Myocyte (in vitro differentiated cells): ENCODE results near the gene ITGB8. TPM values are rescaled to one million over a fixed set of nuclear protein-coding genes. Genes with fewer than 3 reads are reported as not detected.
"Not testable (repeated sequence)": the region's sequence is repeated elsewhere in the genome, so short reads cannot be mapped to it uniquely, and the experiment has no call there.

ENCODE experiments used
- DNase-seq: peaks from one replicate; pipeline ENCODE4 v3.0.0-alpha.2; 2012; ENCODE audit warnings: low read depth
- polyA plus RNA-seq: library from polyadenylated mRNA; unstranded; fragments of >200 nt; gene quantifications from one replicate; pipeline ENCODE4 v1.2.1, GENCODE V29; 2012; ENCODE audit warnings: missing spikeins
- total RNA-seq: library from RNA; depleted of rRNA; stranded (reverse); fragments of >200 nt; gene quantifications from 2 replicates; pipeline ENCODE4 v1.2.3, GENCODE V29; 2014

The ITGB8 gene
- total RNA-seq: 19.7 and 23.6 TPM in 2 replicates
- polyA plus RNA-seq: 3.3 TPM

DNA sequence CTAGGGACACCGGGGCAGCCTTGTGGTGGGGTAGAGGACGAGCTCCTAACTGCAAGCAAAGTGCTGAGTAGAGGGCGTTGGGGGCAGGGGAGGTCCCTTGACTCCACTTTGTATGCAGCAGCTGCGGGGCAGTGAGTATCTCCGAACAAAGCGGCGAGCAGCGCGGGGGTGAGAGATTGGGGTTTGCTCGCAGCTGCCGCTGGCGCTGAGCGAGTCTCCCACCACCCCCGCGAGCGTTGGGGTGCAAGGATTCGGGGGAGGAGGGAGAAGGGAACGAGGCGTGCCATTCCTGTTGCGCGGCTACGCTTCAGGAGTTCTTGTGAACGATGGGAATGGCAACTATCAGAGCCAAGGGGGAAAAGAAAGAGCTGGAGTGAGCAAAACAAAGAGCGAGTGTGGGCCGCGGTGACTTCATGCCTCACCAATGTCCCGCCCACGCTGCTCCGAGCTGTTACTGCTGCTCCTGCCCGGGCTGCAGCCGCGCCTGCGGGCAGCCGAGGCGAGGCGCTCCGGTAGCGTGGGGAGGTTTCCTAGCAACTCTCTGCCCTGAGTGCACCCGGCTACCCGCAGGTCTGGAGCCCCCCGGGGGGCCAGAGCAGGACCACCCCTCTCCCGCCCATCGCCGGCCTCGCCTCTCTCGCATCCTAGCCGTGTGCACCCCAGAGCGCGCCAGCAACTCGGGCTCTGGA lies at the start of gene ITGB8:
Gene ITGB8 (plus strand): TSS at position 662 of the 689 bp plus-strand sequence. CDS start 907 bp downstream, outside the sequence.
- DNase-seq: peak; percentile 95

DNA sequence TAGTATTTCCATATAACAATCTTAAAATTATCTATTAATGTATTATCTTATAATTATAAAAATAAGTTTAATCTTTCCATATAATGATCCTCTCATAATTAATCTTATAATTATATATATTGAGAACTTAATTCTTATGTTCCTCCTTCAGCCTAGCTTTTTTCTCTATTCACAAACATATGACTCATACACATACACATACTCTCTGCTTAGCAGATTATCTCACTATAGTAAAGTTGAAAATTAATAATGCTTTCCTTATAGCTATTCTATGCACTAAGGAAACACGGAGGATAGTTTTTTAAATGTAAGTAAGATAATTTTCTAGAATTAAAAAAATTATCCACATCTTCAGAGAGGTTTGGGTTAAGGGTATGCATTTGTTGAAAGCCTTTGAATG lies 47.7 kb upstream of the ITGB8 start:
- DNase-seq: no peak

DNA sequence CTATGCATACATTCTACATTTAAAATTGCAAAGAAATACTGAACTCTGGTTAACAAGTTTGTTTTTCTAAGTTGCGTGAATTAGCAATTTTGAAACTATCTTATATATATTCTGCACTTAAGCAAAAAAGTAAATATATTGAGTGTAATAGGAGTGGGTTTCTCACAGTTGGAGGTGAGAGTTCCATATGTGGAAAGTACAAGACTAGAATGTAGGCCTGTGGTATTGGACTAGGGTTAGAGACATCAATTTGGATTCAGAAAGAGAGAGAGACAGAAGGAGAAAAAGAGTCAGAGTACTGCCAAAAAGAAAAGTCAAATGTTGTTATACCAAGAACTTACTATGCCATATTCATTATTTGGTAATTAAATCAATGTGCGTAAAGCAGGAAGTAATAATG lies 47.3 kb upstream of the ITGB8 start:
- no peak for DNase-seq

DNA sequence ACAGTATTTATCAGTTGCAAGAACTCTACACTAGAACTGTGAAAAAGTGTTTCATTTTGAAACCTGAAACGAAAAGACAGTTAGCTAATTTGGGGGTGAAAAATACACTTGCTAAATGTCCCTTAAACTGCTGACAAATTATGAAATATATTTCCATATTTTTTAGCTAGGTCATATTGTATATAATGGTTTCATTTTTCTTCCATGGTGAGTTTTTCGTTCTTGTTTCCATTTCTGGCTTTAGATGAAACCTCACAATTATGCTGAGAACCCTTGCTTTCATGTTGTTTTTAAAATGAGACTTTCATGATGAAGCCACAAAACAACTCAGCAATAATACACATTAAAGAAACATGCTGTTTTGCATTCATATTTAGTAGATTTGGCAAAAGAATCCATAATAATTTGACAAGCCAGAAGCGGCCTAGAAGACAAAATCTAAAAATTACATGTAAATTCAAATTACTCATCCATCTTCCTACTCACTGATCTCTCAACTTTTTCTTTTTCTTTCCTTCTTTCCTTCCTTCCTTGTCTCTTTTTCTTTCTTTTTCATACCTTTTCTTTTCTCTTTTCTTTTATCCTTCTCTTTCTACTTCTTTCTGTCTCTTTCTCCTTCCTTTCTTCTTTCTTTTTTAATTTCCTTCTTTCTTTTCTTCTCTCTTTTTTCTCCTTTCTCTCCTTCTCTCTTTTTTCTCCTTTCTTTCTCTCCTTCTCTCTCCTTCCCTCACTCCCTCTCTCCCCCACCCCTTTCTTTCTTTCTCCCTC lies 46.5 kb upstream of the ITGB8 start:
- DNase-seq: no peak

DNA sequence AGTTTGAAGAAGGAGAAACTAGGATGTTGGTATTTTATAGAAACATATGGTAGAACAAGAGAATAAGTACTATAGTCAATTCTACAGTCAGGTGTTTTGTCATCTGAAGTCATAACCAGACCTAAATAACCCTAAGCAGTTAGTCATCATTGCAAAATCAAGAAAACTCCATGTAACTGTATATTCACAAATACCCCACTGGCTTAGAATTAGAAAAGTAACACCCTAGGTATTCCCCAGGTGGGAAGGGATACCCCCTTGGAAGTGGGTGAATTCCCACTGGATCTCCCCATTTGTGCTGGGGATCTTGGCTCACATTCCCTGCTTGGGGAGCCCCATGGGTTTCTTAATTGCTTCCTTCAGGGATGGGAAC lies 45.9 kb upstream of the ITGB8 start:
- no peak for DNase-seq

DNA sequence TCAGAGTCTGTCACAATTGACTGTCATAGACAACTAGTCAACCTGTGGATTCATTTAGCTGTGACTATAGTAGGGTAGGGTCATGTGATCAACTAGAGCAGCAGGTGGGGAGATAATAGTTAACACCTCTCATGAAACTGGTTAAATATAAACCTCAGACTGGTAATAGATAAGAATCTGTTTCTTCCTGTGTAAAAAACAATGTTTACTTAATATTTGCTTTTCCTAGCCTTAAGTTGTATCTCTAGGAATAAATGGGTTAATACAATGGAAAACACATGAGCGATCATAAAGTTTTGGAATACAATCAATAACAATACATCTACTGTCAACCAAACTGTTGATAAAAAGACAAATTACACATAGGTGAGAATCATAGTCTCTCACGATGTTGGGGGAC lies 43.4 kb upstream of the ITGB8 start:
- no peak for DNase-seq

DNA sequence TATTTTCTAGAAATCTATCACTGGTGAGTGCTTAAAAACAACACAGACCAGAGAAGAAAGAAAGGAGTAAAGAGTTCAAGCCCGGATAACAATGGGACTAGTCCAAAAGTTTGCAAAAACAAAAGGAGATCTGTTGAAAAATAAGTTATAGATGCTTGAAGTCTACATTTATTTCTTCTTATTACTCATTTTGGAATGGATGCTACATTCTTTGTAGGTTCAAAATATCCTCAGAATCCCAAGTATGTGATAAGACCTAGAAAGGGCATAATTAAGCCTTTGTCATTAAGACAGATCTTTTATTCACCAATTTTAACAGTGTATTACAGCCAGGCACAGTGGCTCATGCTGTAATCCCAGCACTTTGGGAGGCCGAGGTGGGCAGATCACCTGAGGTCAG lies 42.7 kb upstream of the ITGB8 start:
- no peak for DNase-seq

DNA sequence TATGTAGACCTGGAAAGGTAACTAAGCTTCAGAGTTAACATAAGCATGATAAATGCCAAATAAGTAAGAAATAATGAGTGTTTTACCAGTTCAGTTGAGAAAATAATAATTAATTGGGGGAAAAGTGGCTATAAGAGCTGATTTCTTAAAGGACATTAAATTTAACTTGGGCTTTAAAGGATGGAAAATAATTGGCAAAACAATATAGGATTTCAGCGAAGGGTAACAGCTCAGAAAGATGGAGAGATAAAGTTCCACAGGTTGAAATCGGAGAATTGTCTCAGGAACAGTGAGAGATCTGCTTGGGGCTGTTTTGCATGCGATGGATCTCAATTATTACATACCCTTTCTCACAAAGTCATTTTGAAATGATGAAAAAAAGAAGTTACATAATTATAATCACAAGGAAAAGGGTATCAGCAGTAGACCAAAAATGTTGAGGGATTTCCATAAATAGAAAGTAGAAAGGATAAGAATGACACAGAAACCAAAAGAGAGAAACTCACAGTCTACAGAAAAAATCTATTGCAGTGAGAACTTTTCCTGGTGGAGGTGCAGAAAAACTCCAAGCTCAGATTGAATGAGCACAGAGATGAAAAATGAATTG lies 40.1 kb upstream of the ITGB8 start:
- DNase-seq: no peak

DNA sequence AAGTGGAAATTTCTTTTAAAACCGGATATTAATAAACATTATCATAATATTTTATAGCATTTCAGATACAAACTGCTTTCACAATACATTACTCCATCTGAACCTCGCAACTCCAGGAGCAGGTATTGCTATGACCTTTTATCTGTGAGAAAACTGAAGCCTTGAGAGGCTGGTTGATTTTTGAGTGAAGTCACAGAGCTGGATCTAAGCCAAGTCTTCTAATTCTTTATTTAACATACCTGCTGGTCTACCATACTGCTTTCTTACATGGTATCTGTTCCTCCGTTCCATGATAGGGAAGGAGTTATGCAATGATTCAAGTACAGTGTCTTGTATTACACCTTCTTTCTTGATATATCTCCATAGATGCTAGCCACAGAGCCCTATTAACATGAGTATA lies 37.4 kb upstream of the ITGB8 start:
- no peak for DNase-seq

DNA sequence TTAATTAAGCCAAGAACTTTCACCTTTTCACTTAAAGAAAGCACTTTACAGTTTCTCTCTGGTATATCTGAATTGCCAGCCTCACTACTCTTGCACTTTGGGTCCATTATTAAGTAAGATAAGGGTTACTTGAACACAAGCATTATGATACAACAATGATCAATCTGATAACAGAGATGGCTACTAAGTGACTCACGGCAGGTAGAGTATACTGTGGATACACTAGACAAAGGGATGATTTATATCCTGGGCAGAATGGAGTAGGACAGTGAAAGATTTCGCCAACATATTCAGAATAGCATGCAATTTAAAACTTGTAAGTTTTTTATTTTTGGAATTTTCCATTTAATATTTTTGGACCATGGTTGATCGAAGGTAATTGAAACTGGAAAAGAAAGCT lies 34.3 kb upstream of the ITGB8 start:
- no peak for DNase-seq

DNA sequence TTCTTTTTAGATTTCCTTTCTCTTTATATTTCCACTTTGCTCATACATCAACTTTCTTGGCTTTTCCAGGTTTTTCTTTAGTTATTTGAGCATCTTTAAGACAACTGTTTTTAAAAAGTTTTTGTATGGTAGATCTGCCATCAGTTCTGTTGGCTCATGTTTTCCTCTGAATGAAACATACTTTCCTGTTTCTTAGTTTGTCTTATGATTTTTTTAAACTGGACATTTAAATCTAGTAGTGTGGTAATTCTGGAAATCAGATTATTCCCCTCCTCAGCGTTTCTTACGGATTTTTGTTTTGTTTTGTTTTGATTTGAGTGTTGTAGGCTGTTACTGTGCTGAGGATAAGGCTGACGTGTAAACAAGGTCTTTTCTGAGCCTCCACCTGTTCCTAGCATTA lies 33.8 kb upstream of the ITGB8 start:
- no peak for DNase-seq

DNA sequence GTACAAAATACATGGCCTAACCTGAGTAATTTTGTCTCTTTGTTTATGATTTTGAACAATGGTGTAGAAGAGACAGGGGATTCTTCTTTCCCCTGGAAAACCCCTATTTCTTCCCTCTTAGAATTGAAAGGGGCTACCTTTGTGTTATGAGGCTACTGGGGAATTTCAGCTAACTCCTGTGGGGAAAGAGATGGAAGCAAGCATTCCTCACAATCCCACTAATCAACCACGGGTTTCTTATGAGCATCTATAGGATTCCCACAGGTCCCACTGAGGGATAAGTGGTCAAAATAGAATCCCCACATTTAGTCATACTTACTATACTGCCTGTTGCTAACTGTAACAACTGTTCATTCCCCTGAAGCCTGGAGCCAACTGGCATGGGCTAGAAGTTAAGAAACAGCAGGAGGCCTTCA lies 32.2 kb upstream of the ITGB8 start:
- DNase-seq: peak; percentile 92

DNA sequence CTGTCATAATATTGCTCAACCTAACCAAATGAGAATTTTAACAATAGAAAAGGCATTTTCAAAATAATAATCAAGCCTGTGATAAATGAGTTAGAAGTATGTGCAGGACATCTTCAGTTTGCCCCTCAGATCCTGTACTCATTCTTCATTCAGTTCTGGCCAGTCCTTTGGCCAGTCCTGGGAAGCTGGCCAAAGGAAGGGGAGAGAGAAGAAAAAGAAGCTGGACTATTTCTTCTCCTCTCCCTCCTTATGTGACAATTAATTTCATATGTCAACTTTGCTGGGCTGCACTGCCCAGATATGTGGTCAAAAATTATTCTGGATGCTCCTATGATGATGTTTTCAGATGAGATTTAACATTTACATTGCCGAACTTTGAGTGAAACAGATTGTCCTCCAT lies 31.6 kb upstream of the ITGB8 start:
- peak; percentile 71 for DNase-seq

DNA sequence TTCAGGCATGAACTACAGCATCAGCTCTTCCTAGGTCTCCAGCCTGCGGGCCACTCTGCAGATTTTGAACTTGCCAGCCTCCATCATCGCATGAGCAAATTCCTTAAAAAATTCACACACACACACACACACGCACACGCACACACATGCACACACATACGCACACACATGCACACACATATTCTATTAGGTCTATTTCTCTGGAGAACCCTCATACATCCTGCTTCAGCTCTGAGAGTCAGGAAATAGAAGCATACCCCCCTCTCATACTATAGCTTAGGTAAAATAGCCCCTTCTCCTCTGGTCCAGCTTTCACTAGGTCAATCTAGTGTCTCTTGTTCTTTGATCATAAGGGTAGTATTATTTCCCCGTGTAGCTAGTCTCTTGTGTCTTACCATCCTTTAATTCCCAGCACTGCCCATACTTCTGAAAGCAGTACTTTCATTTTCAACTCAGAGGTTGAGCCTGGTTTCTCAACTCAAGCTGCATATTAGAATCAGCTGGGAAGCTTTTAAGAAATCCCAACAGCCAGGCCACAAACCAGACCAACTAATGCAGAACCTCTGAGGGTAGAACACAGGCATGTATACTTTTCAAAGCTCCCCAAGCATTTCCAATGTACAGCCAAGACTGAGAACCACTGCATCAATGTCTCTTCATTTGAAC lies 30.9 kb upstream of the ITGB8 start:
- peak; percentile 62 for DNase-seq

DNA sequence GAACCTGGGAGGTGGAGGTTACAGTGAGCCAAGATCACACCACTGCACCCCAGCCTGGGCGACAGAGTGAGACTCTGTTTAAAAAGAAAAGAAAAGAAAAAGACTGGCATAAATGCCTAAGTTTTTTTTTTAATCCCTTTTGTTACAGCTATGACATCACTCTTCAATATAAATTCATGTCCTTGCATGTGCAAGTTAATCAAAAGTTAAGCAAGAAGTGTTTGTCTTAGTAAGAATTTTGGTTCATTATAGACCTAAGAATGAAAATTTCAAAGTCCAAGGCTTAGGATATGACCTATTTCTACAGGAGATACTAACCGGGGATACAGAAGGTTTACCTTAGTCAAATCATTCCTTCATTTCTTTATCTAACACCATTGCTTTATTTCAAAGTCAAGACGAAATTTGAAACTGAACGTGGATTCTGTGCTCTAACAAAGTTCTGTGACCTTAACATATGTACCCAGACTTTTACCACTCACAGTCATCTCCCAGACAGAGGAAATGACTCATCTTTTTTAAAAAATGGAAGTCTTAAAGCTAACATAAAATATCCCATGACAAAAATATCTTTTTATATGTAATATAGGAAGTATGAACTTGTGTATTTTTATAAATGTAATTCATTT lies 29.3 kb upstream of the ITGB8 start:
- DNase-seq: no peak

DNA sequence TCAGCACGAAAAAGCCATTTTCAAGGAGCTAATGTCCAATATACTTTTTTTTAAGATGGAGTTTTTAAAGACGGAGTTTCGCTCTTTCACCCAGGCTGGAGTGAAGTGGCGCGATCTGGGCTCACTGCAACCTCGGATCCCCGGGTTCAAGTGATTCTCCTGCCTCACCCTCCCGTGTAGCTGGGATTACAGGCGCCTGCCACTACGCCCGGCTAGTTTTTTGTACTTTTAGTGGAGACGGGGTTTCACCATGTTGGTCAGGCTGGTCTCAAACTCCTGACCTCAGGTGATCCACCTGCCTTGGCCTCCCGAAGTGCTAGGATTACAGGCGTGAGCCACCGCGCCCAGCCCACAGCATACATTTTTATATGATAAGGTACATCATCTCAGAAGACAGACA lies 28.4 kb upstream of the ITGB8 start:
- DNase-seq: not testable (repeated sequence)

DNA sequence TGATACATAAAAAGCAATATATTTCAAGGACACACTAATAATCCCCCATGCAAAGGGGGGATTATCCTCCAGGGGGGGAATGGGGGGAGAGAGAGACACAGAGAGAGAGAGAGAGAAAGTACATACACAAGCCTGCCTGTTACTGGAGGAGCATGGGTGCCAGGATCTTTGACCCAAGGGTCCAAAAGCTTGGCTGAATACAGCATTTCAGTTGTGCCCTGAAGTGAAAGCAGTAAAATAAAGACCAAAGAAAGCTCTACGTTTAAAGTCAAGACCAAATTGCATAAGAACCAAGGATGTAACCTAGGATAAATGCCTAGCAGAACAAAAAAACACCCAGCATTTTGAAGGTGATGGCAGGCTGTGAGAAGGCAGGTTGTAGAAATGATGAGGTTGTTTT lies 27.8 kb upstream of the ITGB8 start:
- DNase-seq: no peak

DNA sequence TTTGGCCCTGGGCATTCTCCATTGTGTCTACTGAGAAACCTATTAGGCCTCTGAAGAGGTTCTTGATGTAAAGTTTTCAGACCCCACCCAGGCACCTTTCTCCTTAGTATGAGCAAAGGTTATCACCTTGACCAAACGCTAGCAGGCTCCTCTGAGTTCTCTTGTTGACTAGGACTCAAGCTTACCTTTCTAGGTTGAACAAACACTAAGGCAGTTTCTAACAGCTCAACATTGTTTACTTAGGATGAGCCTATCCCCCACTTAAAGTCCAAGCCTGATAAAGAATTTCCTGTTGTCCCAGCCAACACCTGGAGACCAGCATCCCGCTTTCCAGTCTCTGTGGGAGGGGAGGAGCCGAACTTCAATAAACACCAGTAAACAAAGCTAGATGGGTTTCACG lies 26.3 kb upstream of the ITGB8 start:
- DNase-seq: no peak

DNA sequence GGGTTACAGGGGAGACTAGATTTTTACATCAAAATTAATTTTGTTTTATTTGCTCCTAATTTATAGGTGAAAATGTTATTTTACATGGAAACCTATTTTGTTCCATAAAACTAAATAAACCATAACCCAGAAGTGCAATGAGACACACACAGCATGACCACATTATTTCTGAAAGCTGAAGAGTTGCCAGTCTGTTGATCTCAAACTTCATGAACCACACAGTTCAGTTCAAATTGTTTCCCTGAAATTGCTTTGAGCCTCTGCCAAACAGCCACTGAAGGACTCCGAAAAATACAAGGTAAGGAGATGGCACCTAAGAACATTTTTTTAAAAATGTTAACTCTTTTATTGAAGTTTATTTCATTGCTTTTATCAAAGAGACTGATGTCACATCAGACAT lies 25.0 kb upstream of the ITGB8 start:
- DNase-seq: no peak

DNA sequence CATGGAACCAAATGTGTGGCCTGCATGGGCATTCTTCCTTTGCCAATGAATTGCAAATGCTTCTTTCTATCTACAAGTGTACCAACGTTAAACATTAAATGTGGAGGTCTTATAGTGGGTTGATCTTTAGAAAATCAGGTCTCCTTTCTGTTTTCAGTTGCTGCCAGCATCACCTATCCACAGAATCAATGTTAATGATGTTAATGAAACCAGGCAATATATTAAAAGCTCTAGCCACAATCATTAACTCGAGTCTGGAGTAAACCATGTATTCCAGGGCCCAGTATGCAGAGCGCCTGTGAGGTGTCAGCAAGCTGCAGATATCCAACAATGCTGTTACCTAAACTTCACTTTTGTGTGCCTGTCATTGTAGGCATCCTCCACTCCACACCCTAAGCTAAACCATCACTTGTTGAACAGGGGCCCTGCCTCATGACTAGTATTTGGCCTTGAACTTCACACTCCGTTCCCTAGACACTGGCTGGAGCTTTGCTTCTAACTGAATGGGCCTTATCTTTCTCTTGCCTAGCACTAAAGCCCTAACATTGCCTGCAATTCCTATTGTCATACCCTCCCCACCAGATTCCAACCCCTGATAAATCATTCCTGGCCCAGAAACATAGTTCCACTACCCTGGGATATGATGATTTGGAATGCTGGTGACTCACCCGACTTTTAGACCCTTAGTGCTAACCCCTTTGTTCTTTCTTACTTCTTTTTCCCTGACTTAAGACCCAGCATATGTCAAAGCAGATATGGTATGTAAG lies 24.3 kb upstream of the ITGB8 start:
- DNase-seq: no peak

DNA sequence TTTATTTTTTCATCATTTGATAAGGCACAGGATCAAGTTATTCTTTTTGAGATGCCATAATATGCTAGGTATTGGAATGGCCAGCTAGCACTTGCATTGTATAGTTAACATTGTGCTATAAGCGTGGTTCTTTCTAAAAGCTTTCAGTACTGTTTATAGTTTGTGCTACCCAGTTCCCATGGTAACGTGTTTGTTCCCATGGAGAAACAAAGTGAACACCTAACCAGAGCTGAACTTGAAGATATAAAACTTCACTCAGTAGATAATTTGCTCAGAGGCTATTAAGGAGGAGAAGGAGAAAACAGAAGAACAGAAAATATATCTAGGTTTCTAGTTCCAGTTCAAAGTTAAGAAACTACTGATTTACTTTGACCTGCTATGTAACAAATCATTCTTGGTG lies 23.6 kb upstream of the ITGB8 start:
- no peak for DNase-seq
